ENCODE measurements around the gene RAD9A.

GRCh38 chr11:67387069-67387468 is 4.7 kb upstream of the RAD9A start:
- TF ChIP-seq, protein P1, sequence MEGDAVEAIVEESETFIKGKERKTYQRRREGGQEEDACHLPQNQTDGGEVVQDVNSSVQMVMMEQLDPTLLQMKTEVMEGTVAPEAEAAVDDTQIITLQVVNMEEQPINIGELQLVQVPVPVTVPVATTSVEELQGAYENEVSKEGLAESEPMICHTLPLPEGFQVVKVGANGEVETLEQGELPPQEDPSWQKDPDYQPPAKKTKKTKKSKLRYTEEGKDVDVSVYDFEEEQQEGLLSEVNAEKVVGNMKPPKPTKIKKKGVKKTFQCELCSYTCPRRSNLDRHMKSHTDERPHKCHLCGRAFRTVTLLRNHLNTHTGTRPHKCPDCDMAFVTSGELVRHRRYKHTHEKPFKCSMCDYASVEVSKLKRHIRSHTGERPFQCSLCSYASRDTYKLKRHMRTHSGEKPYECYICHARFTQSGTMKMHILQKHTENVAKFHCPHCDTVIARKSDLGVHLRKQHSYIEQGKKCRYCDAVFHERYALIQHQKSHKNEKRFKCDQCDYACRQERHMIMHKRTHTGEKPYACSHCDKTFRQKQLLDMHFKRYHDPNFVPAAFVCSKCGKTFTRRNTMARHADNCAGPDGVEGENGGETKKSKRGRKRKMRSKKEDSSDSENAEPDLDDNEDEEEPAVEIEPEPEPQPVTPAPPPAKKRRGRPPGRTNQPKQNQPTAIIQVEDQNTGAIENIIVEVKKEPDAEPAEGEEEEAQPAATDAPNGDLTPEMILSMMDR (conservative IDR thresholded peaks at IDR 0.05; ENCODE audit: low read depth, low read length) = no peak
- TF ChIP-seq POLR2A (IDR thresholded peaks at IDR 0.05; ENCODE audit: low read depth, low read length) = no peak
- no peak for TF ChIP-seq RAD21 (IDR thresholded peaks at IDR 0.05; ENCODE audit: low read length)
- no peak for TF ChIP-seq BHLHE40 (IDR thresholded peaks at IDR 0.05; ENCODE audit: low read depth, low read length)
- TF ChIP-seq NFE2L2 (IDR thresholded peaks at IDR 0.05; ENCODE audit: low read depth, low read length) = no peak
- TF ChIP-seq MAZ (IDR thresholded peaks at IDR 0.05; ENCODE audit: borderline replicate concordance, low read depth, low read length) = no peak
- TF ChIP-seq CHD1 (IDR thresholded peaks at IDR 0.05; ENCODE audit: low read depth, low read length) = no peak
- TF ChIP-seq RFX5 (IDR thresholded peaks at IDR 0.05; ENCODE audit: low read depth, low read length) = no peak
- TF ChIP-seq SMC3 (IDR thresholded peaks at IDR 0.05; ENCODE audit: low read depth, low read length) = no peak
- TF ChIP-seq MXI1 (IDR thresholded peaks at IDR 0.05; ENCODE audit: borderline replicate concordance, low read depth, low read length) = no peak
- no peak for TF ChIP-seq USF2 (IDR thresholded peaks at IDR 0.05; ENCODE audit: low read depth, low read length)
- TF ChIP-seq CEBPB (IDR thresholded peaks at IDR 0.05; ENCODE audit: low read depth, low read length) = no peak
- no peak for TF ChIP-seq FOS (IDR thresholded peaks at IDR 0.05; ENCODE audit: low read depth, low read length)
- TF ChIP-seq, protein P2, sequence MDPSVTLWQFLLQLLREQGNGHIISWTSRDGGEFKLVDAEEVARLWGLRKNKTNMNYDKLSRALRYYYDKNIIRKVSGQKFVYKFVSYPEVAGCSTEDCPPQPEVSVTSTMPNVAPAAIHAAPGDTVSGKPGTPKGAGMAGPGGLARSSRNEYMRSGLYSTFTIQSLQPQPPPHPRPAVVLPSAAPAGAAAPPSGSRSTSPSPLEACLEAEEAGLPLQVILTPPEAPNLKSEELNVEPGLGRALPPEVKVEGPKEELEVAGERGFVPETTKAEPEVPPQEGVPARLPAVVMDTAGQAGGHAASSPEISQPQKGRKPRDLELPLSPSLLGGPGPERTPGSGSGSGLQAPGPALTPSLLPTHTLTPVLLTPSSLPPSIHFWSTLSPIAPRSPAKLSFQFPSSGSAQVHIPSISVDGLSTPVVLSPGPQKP (IDR thresholded peaks at IDR 0.05; ENCODE audit: borderline replicate concordance, low read depth, low read length) = no peak
